HG03575 (cell line): ENCODE results near the gene MAGOH.

Experiments used
- ATAC-seq: cut with Tn5 transposase; IDR thresholded peaks from one replicate; pipeline ENCODE4 v1.9.1; 2021; ENCODE audit not compliant: unreplicated experiment, insufficient number of reproducible peaks, low FRiP score; ENCODE audit errors: extremely low read depth

MAGOH gene

DNA sequence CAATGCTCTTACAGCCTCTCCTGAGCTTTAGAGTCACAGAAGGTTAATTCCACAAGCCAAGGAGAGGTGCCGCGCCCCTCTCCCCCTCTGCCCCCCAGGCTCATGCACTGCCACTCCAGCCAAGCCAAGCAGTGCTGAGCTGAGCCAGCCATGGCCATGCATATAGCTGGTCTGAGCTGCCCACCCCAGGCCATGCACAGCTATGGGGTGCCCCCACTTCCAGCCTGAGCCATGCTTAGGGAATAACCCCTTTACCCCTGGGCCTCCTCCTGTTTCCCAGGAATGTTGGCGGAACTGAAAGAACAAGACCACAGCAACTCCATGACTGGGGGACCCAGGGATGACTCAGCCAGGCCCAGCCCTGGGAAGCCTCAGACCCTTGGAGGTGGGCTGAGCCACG, 34.0 kb upstream of the MAGOH start:
- ATAC-seq, result no peak

DNA sequence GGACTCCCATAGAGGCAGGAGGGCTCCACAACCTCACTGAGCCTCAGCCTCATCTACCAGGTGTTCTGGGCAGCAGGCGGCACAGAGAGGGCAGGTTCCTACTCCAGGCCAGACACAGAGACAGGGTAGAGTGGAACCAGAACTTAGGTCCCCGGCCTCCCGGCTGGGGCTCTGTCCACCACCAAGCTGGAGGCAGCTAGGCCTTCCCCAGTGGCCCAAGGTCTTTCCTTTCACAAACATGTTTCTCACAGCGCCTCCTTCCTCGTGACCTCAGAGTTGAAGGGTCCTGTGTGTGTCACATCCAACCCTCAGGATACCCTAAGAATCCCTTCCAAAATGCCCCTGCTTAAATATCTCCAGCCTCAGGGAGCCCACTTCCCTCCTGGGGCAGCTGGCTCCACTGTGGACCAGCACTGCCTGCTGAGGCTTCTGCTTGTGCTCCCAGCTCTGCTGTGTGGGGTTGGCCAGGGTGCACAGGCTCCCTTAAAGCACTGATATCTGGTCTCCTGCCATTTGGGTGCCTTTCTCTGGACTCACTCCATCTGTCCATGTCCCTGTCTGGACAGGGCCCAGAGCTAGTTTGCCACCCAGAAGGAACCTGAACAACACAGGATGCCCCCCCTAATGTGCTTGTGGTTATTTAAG, 33.2 kb upstream of the MAGOH start:
- ATAC-seq, result no peak

DNA sequence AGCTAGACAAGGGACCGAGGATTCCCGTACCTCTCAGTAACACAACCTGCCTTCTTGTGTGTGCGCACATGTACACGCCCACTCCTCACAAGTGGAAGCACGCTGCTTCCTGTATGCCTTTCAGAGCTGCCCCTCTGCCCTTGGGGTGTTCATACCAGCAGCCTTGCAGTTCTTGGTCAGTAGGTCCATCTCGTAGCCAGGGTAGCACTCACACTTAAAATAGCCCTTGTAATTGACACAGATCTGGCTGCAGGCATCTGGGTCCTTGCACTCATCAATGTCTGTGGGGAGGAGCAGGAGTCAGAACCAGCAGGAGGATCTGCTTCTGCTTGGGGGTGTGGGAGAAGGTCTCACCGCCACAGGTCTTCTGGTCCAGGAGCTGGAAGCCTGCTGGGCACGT, 32.6 kb upstream of the MAGOH start:
- ATAC-seq, result no peak

DNA sequence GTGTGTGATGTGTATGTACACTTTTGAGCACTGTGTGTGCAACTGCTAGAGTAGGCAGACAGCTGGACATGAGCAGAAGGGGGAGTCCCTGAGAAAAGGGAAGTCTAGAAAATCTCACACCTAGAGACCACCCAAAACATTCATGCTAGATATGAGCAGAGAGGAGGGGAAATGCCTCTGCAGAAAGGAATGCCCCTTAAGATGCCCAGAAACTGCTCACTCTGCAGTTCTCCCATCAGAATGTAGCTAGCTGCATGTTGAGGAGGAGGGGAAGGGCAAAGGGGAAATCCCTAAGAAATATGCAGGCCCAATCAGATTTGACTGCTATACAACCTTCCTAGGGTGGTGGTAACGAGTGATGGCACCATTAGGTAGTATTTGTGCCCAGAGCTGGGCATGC, 31.8 kb upstream of the MAGOH start:
- ATAC-seq, result no peak

DNA sequence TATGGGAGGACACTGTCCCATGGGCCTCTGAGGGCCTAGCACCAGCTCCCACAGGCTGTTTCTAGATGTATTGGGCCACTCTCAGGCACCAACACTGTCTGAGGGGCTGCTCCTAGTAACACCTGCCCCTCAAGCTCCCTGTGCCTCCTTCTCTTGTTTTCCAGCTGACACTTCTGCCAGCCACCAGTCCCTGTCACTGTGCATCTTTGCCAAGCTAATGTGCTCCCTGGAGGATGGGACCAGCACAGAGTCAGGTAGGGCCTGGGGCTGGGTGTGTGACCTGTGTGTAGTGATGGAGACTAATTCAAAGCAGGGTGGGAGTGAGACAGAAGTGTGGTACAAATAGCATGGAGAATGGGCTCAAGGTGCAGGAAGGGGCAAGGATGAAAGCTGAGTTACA, 29.4 kb upstream of the MAGOH start:
- no peak for ATAC-seq

DNA sequence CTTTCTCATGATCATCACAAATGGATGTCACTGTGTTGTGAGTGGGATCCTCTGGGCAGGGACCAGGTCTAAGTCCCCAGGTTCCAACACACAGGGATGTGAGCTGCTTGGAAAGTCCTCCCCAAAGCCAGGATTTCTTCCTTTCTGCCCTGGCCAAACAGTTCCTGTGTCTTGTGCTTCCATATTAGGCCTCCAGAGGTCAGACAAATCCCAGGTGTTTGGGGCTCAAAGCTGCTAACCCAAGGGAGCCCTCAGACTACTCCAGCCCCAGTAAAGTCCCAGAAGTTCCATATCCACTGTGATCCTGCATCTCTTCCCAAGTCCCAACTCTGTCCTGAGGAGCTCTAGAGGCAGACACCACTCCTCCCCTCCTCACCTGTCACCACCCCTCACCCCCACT, 27.7 kb upstream of the MAGOH start:
- no peak for ATAC-seq

DNA sequence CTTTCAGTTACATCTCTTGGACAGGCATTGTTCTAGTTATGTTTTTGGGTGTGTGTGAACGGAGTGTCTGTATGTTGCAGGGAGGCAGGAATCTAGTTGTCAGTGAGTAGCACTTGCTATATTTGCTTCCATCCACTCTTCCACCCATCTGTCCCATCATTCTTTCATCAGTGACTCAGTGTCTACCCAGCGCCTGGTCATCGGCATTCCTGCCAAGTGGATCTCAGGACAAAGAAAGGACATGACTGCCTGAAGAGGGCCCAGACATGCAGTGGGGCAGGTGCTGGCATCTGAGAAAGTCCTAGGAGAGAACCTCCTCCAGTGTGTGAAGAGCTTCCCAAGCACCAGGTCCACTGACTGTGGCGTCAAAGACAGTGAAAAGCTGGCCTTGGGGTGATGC, 27.3 kb upstream of the MAGOH start:
- no peak for ATAC-seq

DNA sequence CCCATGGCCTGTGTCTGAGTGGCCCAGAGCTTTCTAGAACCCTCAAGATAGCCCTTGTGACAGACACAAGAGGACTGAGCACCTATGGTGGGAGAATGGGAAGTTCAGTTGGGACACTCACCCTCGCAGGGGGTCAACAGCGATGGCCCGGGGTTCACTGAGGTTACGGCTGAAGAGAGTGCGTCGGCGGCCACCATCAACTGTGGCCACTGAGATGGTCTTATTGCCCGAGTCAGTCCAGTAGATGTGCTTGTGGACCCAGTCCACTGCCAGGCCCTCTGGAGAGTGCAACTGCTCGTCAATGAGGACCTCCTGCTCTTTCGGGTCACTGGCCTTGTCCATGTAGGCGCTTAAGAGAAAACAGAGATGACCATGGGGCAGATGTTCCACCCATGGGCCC, 25.7 kb upstream of the MAGOH start:
- ATAC-seq, result no peak

DNA sequence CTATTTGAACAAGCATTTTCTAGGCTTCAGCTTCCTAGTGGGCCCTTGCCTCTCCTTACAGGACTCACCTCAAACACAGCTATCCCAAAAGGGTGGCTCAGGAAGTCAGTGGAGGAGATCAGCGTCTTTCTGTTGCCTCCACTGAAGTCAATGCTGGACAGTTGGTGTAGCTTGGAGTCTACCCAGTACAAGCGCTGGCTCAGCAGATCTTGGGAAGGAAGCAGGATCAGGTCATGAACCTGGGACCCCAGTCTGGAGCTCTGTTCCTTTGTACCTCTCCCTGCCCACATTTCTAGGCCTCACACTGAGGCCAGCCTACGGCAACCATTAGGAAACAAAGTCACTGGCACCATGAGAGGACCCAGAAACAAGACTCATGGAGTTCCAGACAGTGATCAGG, 23.7 kb upstream of the MAGOH start:
- ATAC-seq, result no peak

DNA sequence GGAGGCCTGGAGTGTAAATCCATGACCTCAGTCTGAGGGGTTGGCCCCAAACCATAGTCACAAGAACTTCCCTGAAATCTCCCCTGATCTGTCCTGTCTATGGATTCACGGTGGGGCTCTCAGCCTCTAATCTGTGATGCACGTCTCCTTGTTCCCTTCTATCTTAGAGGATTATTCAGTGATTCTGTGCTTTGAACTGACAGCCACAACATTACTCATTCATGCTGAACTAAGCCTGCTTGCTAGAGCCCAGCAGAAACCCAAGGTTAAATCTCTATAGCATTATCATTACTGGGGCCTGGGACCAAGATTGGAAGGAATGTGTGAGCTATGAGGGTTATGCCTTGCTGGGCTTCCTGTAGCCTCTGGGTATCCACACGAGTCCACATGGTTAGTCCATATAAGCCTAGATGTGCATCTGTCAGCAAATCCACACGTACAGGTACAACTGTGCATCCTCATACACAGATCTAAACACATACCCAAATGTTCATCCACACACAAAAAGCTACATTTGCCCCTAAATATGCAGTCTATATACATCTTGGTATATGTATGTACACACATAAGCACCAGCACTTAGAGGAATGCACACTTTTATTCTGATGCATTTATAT, 22.4 kb upstream of the MAGOH start:
- no peak for ATAC-seq

DNA sequence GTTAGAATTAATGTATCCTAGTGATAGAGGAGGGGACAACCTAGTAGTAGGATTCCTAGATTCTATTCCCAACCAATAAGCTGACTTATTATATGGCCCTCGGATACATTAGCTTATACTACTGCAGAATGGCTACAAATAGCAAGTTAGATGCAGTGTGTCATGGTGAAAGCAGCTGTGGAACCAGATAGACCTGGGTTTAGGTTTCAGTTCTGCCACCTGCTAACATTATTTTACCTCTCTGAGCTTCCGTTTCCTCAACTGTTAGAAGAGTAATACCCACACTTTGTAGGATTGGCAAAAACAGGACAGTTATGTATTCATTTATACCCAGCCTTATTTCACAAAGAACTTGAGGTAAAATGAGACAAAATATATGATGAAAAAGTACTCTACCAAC, 21.6 kb upstream of the MAGOH start:
- no peak for ATAC-seq

DNA sequence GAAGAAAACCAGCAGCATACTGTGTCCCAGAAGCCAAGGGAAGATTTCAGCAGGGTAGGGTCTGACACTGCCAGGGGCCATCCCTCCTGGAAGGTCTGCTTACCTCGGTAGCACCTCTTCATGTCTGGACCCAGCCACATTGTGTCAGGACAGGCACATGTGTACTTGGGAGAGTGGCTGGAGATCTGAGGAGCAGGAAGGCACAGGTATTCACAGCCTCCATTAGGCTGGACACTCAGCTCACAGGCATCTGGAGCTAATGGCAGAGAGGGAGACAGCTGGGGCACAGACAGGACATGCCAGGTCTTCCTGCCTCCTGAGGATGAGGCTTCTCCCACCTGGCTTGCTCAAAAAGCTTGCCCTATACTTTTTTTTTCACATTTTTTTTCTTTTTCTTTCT, 19.9 kb upstream of the MAGOH start:
- no peak for ATAC-seq

DNA sequence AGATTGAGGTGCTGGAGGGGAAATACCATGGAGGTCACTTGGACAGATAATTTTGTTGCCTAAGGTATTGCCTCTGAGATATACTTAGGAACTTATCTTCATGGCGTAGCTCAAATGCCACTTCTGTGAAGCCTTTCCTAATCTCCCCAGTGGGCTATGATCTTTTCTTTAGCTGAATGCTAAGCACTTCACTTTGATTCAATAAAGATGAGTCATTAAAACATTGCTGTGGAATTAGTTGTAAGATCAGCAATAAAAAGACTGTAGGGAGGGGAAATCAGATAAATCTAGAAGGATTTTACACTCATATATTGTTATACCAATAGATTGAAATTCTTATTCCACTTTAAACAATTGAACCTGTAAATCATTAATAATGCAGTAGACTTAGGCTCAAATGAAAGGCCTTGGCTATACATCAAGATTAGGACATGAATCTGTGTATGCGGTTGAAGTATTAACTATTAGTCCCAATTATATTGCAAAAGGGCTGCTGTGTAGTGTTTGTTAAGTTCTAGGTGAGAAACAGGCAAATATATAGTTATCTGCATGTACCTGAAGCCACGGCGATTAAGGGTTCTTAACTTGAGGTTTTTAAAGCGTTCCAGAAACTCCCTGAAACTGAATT, 19.2 kb upstream of the MAGOH start:
- ATAC-seq, result no peak

DNA sequence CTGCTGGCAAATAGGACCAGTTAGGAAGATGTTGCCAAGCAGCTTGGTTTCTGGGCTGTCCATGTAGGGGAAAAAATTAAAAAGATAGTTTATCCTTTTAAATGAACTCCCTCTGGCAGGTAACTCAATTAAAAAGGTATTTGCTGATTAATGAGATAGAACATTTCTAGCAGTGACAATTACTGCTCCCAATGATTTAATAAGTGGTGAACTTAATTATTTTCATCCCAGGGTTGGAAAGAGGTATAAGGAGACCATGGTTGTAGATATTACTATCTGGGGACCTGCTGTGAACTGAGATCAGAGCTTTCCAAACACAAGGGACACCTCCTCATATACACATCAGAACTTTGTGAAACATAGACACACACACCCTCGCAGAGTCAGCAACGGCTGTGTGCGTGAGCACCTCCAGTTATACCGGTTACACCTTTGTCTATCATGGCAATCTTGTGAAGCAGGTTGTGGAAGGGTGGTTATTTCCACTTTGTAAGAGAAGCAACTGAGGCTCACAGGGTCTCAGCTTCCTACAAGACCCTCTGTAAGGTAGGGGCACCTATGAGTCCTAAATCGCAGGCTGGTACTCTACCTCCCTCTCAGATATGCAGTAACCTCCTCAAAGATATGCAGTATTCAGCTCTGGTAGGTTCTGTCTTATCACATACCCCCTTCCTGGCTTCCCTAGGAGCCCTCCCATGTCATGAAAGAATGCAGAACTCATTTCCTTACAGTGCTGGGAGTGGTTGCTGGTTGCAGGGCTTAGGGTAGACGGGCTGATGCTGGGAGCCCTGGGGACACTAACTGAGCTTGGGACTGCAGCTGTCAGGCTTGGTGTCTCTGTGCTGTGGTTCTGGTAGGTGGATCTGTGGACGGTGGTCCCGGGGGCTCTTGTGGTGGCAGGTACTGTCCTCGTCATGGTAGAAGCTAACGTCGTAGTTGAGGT, 18.5 kb upstream of the MAGOH start:
- no peak for ATAC-seq

DNA sequence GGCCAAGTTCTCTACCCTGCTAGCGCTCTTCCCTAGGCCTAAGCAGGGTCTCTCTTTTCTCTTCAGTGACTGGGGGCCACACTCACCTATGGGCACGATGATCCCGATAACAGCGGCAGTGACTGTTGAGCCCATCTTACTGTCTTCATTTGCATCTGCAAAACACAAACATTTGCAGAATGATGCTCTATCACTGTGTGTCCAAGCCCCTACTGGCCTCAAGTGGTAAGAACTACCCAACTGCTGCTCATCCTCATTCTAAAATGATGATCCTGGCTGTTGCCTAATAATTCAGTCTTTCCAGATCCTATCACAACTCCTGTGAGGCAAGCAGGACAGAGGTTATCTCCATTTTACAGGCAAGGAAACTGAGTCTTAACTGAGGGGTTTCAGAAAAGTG, 16.7 kb upstream of the MAGOH start:
- ATAC-seq, result no peak

DNA sequence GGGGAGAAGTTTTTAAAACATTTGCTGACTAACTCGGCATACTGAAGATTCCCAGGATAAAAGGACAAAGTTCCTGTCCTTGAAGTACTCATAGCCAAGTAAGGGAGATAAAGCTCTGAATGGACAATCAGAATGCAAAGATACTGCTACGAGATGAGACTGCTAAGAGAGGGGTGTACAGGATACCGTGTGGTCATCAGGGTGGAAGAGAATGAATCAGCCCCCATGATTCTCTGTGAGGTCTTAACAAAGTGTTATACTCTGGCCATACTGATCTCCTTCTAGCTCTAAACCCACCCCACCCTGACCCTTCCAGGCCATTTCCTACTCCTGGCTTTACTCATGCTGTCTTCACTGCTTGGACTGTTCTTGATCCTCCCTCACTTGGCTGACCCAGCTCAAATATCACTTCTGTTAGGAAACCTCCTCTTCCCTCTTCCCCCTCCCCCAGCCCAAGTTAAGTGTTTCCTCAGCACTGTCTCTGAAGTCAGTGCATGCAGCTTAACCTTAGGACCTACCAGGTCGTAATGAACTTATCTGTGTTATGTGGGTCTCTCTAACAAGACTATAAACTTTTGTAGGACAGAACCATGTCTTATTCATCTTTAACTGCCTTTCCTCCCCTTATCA, 15.8 kb upstream of the MAGOH start:
- no peak for ATAC-seq

DNA sequence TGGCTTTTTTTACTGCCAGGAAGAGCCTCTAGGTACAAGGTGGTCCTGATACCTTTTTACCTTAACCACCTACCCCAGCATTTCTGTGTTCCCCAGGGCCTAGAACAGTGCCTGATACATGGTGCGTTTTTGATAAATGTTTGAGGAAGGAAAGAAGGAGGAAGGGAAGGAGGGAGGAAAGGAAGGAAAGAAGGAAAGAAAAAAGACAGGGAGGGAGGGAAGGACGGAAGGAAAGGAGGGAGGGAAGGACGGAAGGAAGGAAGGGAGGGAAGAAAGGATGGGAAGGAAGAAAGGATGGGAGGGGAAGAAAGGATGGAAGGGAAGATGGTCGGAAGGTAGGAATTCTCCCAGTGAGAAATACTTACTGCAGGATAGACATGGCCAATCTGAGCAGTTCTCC, 12.0 kb upstream of the MAGOH start:
- ATAC-seq, result no peak

DNA sequence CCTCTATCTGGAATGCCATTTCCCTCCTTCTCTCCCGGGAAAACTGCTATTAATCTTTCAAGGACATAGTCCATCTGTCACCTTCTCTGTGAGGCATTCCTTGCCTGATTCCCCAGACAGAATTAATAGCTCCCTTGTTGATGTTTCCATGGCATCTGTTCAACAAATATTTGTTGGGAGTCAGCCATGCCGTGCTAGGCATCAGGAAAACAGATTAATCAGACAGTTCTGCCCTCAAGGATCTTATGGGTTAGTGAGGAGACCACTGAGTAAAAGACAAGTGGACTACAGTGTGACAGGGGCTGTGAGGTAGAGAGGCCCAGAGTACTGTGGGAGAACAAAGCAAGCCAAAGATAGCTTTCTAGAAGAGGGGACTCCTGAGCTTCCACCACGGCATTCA, 11.4 kb upstream of the MAGOH start:
- no peak for ATAC-seq
